Hematopoietic multipotent progenitor cell (in vitro differentiated cells): ENCODE results near the gene SMARCA1. TPM values are rescaled to one million over a fixed set of nuclear protein-coding genes. Genes with fewer than 3 reads are reported as not detected.

Source experiments
- DNase-seq, 3 donors: peaks; one replicate each; pipeline ENCODE4 v3.0.0-alpha.2; 2011 to 2015; ENCODE audit warnings: low read depth in 2 of 3, low spot score in 2 of 3
- total RNA-seq: library from RNA; depleted of rRNA; stranded (reverse); fragments of >200 nt; gene quantifications from one replicate; pipeline ENCODE4 v1.2.3, GENCODE V29; 2012

Gene SMARCA1
- total RNA-seq, 1 donor: 2.7 TPM

DNA sequence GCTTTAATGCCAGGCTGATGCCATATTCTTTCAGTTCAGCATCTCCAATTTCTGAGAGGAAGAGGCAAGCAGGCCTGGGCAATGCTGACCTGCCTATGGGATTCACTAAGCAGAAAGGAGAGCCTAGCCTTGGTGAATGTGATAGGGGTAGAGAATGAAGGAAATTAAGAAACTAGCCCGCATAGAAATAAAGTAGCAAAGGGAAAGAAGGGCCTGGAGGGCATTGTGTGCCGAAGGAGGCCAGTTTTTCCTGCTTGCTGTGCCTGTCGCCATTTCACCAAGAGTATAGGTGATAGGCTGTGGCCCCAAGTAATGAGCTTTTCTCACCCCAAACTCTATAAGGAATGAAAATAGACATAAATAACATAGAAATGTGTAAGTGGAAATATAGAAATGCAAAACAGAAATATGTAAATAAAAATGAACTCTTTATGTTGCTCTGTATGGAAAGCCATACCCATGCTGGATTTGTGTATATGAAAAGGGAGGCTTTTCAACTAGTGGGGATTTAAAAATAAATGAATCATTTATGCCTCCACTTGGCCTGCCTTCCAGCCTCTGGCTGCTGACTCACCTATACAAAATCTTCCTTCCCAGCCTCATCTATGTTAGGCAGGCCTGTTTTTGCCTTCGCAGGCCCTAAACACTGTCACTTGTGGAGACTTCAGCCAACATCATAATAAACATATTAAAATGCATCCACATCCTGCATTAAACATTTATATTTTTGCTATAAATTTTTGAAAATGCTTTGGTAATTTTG is 11.7 kb upstream of the SMARCA1 start:
- DNase-seq: no peak

DNA sequence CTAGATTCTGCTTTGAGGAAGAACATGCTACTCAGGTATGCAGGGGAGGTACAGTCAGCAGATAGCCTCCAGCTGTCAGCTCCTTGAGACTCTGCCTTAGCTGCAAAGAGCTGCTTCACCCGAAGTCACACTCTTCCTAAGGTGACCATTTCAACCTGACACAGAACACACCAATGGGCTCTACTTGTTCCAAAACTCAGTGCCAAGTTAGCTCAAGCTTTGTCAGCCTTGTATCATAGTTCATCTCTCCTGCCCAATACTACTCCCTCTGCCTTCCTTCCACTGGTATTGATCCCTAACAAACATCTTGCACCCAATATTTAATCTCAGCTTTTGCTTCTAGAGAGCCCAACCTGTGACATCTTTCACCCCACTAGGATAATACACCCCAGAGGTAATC is 7.8 kb upstream of the SMARCA1 start:
- DNase-seq: no peak

DNA sequence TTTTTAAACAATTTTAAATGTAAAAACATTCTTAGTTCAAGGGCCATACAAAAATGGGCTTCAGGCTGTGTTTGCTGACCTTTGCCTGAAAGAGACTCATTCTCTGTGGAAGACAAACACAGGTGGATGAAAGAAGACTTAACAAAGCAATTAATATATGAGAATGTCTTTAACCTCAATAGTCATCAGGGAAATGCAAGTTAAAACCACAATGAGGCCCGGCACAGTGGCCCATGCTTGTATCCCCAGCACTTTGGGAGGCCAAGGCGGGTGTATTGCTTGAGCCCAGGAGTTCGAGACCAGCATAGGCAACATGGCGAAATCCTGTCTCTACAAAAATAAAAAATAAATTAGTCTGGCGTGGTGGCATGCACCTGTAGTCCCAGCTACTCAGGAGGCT is 7.1 kb upstream of the SMARCA1 start:
- no peak for DNase-seq

DNA sequence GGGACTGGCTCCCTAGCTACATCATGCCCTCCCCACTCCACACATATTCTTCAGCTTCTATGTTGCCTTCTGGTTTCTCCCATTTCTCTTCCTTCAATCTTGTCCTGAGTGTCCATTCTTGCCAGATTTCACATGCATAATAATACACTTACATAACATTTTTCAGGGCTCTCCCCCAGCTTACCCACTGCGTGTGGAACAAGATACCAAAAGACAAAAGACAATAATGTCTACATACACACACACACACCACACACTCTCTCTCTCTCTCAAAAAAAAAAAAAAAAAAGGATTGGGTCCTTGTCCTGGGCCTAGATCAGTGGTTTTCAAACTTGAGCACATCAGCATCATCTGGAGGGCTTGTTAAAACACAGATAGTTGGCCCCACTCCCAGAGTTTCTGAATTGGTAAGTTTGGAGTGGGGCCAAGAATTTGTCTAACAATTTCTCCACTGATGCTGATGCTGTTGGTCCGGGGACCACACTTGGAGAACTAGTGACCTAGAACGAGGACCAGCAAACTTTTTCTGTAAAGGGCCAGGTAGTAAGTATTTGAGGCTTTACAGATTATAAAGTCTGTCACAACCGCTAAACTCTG is 6.5 kb upstream of the SMARCA1 start:
- no peak for DNase-seq

DNA sequence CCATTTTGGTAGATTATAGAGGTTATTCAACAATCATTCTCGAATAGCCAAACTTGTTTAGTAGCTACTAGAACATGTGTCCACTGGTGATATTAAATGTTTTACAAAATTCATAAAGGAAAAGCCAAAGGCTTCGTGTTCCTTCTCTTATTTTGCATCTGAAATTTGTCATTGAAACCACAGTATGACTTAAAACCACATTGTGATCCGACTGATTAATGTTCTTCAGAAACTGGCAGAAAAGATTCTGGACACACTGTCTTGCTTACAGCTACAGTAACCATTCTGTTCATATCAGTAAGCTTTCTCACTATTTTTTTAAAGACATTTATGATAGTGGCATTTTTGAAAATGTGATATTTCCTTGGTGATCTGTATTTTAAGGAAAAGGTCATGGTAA is 2.6 kb upstream of the SMARCA1 start:
- DNase-seq: peak in 2 of 3 donors; percentile 12 to 56

DNA sequence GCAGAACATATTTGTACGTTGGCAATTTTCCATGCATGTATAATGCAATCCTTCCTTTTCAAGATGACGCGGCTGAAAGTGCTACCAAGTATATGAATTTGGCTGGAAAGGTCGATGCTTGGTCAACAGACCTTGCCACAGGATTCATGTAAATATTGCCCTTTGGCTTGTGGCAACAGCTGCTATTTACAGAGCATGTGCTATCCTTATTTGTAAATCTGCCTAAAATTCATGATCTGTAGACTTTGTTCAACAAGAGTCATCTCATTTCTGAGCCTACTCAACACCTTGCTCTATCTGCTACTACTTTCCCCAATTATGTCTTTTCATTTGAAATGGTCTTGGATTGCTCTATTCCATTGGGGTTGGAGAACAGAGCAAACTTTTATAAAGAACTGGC is 1.9 kb upstream of the SMARCA1 start:
- no peak for DNase-seq

DNA sequence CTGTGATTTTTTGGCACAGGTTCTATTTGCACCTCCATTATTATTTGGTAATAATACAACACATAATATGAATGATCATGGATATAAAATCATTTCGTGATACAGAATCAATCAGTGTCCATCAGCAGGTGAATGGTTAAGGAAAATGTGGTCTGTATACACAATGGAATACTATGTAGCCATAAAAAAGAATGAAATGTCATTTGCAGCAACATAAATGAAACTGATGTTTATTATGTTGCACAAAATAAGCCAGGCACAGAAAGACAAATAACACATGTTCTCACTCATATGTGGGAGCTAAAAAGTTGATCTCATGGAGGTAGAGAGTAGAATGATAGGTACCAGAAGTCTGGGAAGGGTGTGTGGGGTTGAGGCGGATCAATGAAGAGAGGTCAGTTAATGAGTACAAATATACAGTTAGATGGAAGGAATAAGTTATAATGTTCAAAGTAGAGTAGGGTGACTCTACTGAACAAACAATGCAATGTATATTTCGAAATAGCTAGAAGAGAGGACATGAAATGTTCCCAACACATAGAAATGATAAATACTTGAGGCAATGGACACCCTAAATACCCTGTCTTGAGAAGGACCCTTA is 1.1 kb upstream of the SMARCA1 start:
- DNase-seq: no peak

DNA sequence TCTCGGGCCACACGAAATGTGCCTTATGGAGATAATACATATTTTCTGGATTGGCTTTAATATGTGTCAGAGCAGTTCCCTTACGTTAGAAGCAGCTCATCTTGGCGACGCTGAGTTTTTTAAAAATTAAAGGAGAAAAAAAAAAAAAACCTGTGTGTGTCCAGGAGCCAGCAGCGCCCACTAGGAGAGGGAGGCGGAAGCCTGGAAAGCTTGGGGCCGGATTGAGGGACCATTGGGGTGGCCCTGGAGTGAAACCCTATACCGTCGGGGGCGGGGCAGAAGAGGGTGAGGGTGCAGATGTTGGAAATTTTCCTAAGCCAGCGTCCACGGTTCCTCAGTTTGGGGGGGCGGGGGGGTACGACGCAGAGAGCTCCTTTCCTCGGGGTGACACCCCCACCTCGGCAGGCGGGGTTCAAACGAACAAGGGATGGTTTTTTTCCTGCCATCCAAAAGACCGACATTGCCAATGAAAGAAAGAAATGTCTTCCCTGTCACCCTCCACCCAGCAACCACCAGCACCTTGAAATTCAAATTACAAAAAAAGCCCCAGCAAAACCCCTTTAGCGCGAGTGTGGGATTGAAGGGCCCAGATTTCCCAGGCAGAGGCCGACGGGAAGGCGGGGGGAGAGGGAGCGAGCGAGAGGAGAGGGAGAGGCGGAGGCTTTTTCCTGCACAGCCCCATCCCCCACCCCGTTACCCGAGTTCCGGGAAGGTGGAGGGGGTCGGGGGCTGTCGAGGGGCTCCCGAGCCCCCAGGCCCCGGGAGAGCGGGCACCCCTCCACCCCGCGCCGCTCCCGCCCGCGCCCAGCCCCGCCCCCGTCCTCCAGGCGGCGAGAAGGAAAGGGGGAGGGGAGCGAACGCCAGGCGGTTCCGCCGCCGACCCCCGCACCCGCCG is 859 bp downstream of the SMARCA1 start:
- no peak for DNase-seq

DNA sequence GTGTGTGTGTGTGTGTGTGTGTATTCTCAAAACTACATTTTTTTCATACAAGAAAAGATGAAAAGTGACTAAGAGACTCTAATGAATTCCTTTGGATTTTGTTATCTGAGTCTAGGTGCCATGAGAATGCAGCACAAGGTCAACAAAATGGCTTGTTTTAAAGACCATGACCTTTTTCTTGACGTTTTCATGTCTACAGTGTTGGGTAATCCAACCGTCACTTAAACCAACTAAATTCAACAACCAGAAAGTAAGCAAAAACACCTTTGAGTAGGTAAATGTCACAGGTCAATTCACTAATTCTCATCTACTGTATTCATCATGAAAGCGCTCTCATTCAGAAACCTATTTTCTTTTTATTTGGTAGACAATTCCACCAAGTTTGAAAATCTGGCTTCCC is 3.1 kb downstream of the SMARCA1 start:
- DNase-seq: no peak

DNA sequence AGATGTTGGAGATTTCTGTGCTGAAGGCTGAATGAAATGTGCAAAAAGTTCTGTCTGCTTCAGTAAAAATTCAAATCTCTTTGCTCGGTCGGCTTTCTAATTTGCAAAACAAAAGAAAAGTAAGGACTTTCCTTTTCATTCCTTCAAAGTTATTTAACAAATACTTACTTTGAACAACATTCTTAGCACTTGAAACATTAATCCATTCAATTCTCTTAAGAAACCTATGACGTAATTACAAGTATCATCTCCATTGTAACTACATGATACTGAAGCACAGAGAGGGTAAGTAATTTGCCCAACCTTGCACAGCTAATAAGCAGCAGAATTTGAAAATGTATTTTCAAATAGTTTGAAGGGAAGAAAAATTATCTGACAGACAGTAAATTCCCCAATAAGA is 6.9 kb downstream of the SMARCA1 start:
- no peak for DNase-seq

DNA sequence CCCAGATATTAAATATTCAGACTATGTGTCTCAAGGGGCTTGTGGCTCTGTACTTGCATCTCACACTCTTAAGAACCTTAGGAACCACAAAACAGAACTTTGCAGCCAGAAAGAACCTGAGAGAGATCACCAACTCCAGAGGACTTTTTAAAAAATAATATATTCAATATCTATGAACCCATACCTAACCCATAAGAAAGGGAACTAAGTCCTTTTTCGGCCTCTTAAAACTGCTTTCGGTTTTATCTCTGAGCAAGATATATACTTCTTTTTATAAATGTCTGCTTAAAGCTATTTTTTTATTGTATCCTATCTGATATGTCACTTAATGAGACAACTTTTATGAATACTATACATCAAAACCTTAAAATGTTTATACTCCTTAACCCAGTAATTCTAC is 10.9 kb downstream of the SMARCA1 start:
- no peak for DNase-seq

DNA sequence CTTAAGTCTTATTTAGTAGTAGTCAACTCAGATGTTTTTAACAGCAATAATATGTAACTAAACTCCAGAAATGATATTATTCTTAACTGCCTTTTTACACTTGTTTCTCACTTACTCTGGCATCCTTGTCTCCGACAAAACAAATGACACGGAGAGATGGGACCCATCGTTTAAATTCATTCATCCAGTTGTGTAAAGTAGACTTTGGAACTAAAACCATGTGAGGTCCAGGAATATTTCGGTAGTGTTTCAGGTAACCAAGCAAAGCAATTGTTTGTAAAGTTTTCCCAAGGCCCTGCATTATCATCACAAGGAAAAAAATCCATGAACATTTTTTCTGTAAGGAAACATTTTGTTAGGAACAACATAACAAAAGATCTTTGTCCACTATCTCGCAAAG is 11.6 kb downstream of the SMARCA1 start:
- DNase-seq: no peak

DNA sequence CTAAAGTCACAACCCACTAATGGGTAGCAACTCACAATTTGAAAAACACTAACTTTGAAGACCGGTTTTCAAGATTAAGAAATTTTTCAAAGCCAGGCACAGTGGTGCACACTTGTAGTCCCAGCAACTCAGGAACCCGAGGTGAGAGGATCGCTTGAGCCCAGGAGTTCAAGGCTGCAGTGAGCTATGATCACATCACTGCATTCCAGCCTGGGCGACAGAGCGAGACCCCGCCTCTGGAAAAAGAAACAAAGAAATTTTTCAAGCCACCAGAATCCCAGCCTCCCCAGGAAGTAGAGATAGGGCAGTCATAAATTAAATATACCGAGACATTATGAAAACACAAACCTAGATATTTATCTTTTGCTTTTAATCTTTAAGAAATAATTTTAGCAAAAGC is 13.0 kb downstream of the SMARCA1 start:
- DNase-seq: no peak

DNA sequence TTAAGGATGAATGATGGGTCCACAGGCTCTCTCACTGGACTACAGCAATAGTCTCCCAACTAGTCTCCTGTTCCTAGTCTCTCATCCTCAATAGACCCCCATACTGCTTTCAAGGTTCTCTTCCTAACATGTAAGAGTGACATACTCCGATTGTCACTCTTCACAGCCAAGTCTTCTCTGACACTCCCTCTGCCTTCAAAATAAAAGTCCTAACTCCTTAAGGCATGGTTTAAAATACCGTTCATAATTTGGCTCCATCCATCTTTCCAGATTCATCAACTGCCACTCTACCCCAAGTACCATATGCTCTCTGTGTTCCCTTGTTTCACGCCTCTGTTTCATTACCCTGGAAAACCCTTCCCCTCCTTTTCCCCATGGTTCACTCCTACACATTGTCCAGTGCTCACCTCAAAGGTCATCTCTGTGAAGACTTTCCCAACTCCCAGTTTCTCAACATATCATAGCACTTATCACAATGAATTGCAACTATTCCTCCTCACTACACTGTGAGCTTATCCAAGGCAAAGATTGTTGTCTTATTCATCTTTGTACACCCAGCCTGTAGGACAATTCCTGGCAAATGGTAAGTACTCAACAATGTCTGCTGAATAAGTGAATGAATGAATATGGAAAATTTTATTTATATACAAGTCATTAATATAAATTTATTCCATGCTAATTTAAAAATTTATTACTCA is 26.0 kb downstream of the SMARCA1 start:
- no peak for DNase-seq

DNA sequence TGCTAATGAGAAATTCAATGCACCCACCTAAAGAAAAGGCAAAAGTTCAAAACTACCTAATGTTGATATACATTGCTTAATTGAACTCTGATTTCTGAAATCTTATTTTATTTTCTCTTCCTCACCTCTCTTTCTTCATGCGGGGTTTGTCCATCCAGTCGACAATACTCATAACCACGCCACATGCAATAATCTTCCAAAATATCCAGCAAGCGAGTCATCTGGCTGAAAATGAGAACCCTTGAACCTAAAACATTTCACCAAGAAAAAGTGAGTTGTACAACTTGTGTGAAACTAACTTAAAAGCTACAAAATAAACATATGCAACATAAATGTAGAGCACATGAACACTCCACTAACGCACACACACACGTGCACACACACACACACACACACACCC is 26.7 kb downstream of the SMARCA1 start:
- no peak for DNase-seq

DNA sequence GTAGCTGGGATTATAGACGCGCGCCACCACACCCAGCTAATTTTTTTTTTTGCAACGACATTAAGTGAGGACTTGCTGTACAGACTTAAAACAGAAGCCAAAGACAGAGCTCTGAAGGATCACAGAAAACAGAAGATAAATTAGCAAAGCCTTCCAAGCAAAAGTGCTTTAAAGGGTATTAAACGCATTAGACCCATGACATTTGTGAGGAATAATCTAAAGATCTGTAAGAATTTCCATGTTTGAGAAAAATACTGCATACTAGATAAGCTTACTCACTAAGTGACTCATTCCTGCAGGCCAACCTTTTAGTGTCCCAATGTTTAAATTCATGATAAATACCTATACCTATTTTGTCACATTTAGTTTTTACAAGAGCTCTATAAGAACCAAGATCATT is 27.4 kb downstream of the SMARCA1 start:
- no peak for DNase-seq

DNA sequence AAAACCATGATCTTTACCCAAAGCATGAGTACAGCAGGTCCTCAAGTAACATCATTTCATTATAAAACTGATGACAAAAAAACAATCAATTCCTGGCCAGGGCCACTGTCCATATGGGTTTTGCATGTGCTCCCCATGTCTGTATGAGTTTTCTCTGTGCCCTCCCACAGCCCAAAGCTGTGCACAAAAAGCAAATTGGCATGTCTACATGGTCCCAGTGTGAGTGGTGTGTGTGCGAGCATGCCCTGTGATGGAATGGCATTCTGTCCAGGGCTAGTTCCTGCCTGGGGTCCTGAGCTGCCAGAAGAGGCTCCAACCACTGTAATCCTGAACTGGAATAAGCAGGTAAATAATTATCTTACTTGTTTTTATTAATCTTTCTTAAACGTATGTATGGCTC is 28.4 kb downstream of the SMARCA1 start:
- no peak for DNase-seq

DNA sequence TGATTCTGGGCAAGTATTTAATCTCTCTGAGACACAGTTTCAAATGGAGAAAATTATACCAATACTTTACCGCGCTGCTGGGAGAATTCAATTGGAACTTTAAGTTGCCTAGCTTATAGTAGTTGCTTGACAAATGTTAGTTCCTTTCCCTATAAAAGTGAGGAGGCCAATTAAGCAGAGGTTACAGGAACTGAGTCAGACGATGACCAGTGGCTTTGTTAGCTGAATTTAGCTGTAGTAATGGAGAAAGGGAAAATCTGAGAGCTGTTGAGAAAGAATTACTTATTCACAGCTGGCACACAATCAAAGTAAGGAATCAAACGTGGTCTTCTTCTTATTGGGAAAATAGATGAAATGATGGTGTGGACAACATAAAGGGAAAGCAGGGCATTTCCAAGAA is 29.6 kb downstream of the SMARCA1 start:
- DNase-seq: no peak

DNA sequence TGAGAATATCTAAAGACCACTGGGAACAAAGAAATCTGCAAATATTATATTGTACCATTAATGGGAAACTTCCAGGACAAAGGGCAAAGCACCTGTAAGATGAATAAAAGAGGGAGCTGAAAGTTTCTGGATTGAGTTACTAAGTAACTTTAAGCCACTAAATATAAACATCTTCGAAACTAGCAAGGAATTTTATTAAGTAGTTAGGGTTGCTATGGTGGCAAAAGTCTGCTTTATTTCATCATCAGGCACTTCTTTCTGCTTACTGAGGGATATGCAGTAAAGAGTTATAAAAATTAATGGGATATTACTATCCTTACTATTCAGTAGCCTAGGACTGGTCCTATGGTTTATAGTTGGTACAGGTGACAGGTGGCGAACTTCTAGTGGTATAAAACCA is 33.0 kb downstream of the SMARCA1 start:
- no peak for DNase-seq

DNA sequence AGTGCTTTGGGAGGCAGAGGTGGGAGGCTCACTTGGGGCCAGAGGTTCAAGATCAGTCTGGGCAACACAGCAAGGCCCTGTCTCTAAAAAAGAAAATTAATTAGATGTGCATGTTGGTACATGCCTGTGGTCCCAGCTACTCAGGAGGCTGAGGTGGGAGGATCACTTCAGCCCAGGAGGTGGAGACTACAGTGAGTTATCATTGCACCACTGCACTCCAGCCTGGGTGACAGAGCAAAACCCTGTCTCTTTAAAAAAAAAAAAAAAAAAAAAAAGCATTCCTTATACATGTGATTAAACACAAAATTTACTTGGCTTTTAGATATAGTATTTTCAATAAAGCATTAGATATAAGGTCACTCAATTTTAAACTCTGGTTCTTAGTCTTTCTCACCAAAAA is 34.9 kb downstream of the SMARCA1 start:
- no peak for DNase-seq

DNA sequence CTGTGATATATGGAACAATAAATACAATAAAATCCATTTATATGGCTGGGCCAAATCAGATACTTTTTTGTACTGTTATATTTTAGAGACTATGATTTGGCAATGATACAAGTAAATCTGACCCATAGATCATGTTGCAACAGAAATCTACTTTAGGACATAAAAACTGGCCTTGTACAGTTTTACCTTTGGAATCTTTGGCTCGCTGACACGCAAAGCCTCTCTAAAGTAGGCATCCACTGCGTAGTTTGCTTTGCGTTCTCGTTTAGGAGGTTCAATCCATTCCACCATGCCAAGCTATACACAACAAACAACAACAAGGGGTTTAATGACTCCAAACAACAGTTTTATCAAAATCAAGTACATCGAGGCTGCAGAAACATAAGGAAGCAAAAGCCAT is 42.4 kb downstream of the SMARCA1 start:
- no peak for DNase-seq
